Liver (tissue), 3 donors: Measurements from ENCODE around the gene NSD1.

ENCODE experiments used
- EGR1 ChIP-seq, 2 donors: IDR thresholded peaks; 2 replicates each; pipeline ENCODE4 v1.6.1; 2016 to 2018; ENCODE audit warnings: antibody characterized with exemption in 2 of 2, low read depth in 2 of 2
- HNF4G ChIP-seq: IDR thresholded peaks from 2 replicates; pipeline ENCODE4 v1.6.1; 2016; ENCODE audit warnings: antibody characterized with exemption
- RXRA ChIP-seq, 2 donors: IDR thresholded peaks; 2 replicates each; pipeline ENCODE4 v1.6.1; 2017 to 2018; ENCODE audit warnings: antibody characterized with exemption in 2 of 2, mild to moderate bottlenecking in 1 of 2
- TF ChIP-seq, protein P1 (sequence below): IDR thresholded peaks from 2 replicates; pipeline ENCODE4 v1.6.1; 2016; ENCODE audit warnings: antibody characterized with exemption
- TF ChIP-seq, protein P2 (sequence below): fragments of 150-350 bp; IDR thresholded peaks from 2 replicates; pipeline ENCODE4 v1.5.1; 2017; ENCODE audit warnings: improper control_type of control experiment, low read depth, low read length; ENCODE audit not compliant: missing input control
- TF ChIP-seq, protein P3 (sequence below): IDR thresholded peaks from 2 replicates; pipeline ENCODE4 v1.6.1; 2016; ENCODE audit warnings: antibody characterized with exemption
- donor health status: healthy.
- donor health status: healthy.

DNA sequence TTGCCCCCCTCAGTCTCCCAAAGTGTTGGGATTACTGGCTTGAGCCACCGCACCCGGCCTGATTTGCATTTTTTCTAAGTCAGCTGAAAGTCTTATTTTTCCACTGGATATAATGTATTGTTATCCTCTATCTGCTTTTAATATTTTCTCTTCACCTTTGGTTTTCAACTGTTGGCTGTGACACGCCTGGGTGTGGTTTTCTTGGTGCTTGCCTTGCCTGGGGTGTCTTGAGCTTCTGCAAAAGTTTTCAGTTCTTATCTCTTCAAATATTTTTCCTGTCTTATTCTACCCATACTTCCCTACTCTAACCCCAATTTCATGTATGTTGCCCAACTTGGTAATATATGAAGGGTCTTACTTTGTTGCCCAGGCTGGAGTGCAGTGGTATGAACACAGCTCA, 182.4 kb downstream of the NSD1 start:
- TF ChIP-seq, protein P1, sequence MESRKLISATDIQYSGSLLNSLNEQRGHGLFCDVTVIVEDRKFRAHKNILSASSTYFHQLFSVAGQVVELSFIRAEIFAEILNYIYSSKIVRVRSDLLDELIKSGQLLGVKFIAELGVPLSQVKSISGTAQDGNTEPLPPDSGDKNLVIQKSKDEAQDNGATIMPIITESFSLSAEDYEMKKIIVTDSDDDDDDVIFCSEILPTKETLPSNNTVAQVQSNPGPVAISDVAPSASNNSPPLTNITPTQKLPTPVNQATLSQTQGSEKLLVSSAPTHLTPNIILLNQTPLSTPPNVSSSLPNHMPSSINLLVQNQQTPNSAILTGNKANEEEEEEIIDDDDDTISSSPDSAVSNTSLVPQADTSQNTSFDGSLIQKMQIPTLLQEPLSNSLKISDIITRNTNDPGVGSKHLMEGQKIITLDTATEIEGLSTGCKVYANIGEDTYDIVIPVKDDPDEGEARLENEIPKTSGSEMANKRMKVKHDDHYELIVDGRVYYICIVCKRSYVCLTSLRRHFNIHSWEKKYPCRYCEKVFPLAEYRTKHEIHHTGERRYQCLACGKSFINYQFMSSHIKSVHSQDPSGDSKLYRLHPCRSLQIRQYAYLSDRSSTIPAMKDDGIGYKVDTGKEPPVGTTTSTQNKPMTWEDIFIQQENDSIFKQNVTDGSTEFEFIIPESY: no peak
- TF ChIP-seq, protein P2, sequence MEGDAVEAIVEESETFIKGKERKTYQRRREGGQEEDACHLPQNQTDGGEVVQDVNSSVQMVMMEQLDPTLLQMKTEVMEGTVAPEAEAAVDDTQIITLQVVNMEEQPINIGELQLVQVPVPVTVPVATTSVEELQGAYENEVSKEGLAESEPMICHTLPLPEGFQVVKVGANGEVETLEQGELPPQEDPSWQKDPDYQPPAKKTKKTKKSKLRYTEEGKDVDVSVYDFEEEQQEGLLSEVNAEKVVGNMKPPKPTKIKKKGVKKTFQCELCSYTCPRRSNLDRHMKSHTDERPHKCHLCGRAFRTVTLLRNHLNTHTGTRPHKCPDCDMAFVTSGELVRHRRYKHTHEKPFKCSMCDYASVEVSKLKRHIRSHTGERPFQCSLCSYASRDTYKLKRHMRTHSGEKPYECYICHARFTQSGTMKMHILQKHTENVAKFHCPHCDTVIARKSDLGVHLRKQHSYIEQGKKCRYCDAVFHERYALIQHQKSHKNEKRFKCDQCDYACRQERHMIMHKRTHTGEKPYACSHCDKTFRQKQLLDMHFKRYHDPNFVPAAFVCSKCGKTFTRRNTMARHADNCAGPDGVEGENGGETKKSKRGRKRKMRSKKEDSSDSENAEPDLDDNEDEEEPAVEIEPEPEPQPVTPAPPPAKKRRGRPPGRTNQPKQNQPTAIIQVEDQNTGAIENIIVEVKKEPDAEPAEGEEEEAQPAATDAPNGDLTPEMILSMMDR: no peak
- no peak for TF ChIP-seq HNF4G
- TF ChIP-seq EGR1 (IDR thresholded peaks at IDR 0.05; ENCODE audit: low read depth in 2 of 2): no peak
- TF ChIP-seq, protein P3, sequence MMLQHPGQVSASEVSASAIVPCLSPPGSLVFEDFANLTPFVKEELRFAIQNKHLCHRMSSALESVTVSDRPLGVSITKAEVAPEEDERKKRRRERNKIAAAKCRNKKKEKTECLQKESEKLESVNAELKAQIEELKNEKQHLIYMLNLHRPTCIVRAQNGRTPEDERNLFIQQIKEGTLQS: no peak
- no peak for TF ChIP-seq RXRA (IDR thresholded peaks at IDR 0.05)
